Activated CD4-positive, alpha-beta T cell treated with anti-CD3 and anti-CD28 coated beads, Interleukin-2, Interleukin-4, amounts not matched to agents 100 ng/mL and 50 ng/mL, durations not matched to agents 16 hours and 8 hours (primary cell): ENCODE results near the gene ECHDC1.

Source experiments
- DNase-seq: peaks from one replicate; pipeline ENCODE4 v3.0.0-alpha.2; 2020; ENCODE audit warnings: low spot score

The ECHDC1 gene

DNA sequence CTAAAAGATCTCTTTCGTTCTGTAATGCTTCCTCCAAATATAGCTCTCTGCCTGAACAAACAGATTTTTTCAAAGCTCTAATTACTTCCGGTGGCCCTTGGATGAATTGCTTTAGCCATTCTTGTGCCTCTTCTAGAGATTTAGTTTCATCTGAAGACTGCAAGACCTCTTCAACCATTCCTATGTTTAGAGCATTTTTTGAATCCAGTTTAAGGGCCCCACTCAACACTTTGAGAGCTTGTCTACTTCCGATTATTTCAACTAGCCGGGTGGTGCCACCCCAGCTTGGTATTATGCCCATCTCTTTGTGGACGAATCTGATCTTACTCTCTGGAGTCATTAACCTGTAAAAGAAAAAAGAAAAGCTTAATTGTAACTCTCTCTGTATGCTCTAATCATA is 53.5 kb downstream of the ECHDC1 start:
- no peak for DNase-seq

DNA sequence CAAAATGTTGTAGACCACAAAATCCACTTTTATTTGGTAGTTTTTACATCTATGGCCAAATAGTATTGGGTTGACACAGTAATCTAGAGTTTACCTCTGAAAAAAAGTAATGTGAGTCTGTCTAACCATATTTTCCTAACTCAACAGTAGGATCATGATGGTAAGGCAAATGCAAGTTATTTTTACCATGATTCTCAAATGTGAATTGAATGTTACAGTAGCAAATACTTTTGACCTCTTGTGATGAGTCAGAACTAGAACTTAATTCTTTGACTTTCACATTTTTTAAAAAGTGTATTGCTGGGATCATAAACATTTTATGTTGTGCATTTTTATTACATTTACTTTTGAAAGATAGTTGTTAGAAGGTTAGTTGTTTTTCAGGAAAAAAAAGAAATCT is 54.7 kb downstream of the ECHDC1 start:
- DNase-seq: no peak

DNA sequence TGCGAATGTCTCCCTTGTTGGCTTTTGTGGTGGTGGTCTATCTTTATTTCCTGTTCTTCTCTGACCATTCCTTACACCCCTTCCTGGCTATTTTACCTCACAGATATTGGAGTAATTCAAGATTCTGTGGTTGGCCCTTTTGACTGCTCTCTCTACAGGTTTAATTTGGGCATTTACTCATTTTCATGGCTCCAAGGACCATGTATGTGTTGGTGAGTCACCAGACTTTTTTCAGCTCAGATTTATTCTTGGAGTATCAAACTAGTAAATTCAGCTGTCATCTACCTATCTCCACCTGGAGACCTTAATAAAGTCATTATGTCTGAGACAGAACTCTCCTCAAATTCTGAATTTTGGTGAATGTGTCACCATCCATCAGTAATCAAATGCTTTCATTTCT is 61.2 kb downstream of the ECHDC1 start:
- DNase-seq: no peak

DNA sequence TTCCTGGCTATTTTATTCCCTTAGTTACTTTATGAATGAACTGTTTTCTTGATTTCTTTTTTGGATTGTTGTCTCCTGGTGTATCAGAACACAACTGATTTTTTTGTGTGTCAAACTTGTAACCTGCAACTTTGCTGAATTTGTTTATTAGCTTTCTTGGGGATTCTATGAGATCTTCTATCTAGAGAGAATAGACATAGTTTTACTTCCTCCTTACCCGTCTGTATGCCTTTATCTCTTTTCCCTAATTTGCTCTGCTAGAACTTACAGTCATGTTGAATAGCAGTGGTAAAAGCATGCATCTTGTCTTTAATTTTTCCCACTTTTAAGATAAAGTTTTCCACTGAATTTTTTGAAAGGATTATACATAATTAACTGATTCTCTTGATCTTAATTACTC is 63.6 kb downstream of the ECHDC1 start:
- no peak for DNase-seq

DNA sequence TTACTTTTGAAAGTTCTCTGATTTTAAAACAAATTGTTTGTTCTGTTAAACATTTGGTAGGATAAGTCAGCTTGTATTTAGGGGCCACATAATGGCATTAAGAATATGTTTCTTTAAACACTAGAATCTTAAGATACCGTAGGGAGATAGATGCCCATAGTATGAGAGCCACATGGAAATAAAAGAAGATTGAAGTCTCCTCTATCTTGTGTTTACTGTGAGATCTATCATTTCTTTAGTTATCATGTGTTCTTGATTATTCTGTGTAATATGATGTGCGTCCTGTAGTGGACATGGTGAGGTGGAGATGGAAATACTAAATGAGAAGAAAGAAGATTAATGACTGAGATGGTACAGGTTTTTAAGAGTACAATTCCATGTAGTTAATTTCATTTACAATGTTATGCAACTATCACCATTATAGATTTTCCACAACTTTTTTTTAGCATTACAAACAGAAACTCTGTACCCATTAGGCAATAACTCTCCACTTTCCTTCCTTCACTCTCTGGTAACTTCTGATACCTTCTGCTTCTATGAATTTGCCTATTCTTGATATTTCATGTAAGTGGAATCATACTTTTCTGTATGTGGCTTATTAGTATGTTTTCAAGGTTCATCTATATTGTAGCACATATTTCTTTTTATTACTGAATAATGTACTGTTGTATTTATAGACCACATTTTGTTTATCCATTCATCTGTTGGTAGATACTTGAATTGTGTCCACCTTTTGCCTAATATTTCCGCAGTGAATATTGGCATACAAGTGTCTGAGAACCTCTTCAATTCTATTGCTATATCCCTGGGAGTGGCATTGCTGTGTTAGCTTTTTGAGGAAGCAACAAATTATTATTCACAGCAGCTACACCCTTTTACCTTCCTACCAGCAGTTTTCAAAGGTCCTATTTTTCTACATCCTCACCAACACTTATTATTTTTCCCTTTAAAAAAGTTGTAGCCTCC is 65.2 kb downstream of the ECHDC1 start:
- no peak for DNase-seq

DNA sequence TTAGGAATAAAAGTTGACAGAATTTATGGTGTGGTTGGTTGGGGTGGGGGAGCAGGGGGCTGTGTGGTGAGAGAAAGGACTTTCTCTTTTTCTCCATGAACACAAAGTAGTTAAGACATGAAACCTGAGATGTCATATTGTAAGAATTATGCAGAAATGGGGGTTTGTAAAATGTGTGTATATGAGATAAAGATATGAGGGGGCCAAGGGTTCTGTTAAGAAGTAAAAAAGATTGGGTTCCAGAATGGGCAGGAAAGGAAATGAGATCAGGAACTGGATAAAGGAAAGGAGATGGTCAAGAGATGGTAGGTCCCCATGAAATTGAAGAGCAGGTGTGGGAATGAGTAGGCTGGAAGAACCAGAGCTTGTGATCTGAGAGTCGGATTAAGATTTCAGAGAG is 67.1 kb downstream of the ECHDC1 start:
- no peak for DNase-seq

DNA sequence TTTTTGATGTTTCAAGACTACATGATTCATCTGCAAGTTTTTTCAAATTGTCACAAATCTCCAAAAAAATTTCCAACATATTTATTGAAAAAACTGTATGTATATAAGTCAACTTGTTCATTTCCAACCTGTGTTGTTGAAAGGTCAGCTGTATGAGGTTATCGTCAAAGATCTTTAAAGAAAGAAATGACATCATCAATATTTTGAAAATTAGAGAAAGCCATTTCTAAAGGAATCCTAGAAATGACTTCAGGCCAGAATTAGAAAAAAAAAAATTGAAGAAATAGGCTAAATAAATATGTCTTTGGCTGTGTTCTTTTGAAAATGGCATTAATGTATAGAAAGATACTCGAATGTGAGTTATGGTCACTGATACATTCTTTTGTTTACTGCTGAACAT is 69.9 kb downstream of the ECHDC1 start:
- DNase-seq: no peak

DNA sequence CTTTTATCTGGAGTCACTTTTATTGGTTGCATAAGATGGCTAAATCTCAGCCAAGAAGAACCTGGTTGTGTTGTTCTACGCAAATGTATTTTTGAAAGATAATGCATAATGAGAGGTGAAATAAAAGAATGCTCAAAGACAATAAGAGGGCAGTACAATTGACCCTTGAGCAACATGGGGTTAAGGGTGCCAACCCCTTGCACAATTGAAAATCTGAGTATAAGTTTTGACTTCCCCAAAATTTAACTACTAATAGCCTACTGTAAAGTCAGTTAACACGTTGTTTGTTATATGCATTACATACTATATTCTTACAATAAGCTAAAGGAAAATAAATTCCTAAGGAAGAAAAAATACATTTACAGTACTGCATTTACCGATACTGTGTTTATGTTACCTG is 70.8 kb downstream of the ECHDC1 start:
- no peak for DNase-seq

DNA sequence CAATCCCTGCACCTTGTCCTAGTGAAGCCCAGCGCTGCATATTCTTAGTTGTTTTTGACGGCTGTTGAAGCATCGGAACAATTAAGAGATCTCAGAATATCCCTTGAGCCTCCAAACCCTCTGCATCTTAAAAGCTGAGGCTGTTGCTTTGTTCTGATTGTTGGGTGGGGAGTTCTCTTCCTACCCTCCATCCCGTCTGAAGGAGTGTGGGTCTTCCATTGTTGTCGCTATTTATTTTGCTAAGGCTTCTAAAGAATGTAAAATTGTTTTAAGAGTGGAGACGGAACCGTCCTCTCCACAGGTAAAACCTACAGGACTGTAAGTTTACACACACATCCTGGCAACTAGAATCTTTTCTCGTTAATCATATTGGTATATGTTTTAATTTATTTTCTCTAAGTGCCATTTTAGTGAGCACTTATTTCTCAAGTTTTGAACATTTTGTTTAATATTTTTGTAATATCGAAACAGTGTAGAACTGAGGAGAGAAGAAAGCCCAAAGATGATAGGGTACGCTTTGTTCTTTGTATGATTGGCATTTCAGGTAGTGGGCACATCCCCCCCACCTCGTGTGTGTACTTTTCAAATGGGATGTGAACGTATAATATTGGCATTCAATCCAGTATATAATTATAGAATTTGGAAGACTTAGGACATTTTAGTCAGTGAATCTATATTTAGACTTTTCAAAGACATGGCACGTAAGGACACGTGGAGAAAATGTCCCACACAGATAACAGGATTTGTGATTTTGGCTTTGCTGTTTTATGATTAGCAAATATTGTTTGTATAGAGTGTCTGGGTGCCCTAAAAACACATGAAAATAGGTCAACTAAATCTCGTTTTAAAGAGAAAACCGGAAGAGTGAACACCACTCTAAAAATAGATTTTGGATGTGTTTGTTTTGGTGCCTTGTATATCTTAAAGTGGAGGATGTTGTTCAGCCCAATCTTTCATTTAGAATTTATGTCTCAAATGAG is 75.5 kb downstream of the ECHDC1 start:
- DNase-seq: no peak

DNA sequence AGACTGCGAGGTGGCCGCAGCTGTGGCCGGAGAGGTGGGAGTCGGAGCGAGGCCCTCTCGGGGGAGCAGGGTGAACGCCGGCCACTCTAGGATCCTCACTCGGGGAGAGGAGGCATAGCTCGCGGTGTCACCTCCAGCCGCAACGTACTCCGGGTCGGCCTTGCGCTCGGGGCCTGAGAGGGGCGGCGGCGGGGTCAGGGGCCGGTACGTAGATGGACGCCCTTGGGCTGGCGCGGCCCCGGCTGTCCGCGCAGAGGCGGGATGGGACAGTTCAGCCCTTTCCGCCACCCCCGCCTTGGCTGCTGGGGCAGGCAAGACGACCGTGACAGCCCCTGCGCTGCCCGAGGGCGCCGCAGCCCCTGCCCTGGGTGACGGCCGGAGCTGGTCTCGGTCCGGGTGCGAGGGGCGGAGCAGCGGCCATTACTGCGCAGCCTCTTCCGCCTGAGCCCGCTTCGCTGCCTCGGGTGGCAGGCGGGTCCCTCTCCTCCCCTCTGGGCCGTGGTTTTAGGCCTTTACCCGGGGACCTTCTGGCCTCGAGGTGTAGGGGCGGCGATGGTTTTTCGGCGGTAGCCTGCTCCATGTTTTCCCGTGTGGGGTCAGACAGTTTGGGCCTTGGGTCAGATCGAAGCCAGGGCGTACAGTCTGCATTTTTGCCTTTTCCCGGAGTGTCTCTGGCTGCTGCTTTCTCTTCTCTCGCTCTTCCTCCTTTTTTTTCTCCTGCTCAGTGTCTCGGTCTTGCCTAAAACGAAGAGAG is 76.3 kb downstream of the ECHDC1 start:
- DNase-seq: peak; percentile 55

DNA sequence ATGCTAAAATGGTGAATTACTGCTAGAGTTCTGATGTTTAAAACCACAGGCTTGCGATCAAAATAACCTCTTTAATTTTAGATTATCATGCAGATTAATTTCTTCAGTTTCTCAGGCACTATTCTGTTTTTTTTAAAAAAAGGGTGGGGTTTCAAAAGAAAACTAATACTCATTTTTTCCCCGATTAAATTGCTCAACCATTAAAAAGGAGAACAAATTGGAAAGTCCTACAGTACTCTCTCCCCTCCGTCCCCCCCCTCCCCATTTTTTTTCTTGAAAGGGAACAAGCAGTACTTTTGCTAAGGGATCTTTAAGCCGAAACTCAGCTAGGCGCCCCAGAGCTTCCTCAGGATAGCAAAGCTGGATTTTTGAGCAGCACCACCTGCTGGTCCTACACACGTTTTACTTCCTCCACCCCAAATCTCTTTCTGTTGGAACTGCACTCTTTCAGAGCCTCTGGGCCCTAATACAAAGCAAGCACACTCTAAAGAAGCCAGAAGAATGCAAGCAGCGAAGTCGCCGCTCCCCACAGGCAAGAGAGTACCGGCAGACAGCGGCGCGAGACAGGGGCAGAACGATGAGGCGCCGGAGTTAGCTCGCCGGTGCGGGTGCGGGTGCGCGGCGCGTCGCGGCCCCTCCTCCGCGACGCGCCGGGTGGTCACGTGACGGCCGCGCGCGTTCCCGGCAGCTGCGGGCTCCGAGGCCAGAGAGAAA is 77.1 kb downstream of the ECHDC1 start, which contains the start of gene RNF146:
Gene RNF146 (plus strand): TSS at position 687 of the 714 bp plus-strand sequence. CDS start 13,475 bp downstream, outside the sequence.
- DNase-seq: peak; percentile 68

DNA sequence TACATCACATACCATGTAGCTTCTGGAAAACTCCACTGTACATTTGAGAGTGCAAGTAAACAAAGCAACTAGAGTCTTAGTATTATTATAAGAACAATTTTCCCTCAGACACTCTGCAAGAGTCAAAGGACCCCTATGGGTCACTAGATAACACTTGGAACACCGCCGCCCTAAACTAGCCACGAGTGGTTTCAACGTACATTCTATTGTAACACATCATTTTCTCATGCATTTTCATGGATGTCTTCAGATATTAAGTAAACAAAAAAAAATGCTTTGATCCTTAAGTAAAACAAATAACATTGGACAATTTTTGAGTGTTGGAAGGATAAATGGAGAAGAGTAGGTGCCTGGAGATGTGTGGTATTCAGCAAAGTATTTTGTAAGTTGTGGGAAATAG is 79.9 kb downstream of the ECHDC1 start:
- no peak for DNase-seq

DNA sequence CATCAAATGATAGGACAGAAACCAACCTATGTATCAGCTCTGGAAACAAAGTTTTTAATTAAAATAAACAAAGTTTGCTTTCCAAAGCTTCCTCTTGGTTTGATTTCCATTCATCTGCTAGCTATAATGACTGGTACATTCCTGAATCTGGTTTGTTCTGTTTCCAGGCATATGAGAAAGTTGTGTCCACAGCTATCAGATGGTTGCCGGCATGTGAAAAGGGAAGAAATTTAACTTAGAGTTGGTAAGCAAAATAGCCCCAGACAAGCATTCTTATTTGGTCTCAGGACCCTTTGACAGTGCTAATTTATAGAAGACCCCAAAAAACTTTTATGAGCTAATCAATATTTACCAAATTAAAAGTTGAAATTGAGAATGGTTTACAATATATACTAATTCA is 80.5 kb downstream of the ECHDC1 start:
- DNase-seq: no peak

DNA sequence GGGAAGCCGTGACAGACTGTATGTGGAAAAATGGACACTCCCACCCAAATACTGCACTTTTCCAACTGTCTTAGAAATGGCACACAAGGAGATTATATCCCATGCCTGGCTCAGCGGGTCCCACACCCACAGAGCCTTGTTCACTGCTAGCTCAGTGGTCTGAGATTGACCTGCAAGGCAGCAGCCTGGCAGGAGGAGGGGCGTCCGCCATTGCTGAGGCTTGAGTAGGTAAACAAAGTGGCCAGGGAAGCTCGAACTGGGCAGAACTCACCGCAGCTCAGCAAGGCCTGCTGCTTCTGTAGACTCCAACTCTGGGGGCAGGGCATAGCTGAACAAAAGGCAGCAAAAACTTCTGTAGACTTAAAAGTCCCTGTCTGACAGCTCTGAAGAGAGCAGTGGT is 88.1 kb downstream of the ECHDC1 start:
- no peak for DNase-seq

DNA sequence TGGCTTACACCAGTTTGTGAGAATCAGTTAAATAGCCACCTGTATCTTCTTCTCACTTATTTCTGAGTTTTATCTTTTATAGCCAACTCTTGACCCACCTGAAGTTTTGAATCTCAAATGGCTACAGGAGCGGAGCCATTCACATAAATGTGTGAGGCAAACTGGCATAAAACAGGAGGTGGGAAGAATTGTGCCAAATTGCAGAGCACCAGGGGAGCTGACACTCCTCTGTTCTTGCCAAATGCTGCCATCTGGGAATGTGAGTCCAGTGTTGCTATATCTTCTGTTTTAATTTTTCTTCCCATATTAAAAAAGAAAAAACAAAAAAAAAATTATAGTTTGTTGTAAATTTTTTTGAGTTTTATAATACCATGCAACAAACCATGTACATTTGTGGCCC is 93.8 kb downstream of the ECHDC1 start:
- DNase-seq: no peak

DNA sequence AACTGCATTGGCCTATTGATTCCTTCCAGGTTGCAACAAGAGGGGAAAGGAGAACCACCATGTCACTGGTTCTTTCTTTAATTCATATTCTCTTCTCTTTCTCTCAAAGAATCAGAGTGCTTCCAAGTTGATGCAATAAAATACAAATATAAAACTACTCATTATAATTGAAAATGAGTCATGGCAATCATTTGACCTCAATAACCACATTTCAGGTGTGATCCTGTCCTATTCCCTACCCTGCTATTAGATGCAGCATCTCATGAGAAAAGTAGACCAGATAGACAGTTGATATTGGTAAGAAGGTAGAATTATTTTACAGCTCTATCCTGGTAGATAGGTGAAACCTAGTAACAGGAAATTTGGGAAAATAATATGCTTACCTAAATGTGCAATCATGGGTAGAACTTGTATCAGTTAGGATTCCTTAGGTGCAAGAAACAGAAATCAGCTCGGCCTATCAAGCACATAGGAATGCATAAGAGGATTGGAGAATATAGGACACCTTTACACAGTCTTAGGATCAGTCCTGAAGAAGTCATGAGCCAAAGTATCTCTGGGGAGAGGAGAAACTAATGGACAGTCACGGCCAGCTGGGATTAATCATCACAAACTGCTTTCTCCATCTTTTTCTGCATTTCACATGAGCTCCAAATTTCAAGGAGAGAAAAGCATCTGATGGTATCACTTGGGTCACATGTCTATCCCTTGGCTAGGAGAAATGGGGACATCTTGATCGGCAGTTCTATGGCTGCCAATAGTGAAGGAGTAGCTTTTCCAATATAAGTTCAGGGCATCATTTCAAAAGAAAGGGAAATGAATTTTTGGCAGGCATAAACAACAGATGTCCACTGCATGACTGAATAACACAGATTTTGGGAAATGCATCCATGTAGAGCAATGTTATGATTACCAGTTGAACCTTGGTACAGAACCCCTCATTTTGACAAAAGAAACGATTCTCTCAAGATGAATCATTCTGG is 96.0 kb downstream of the ECHDC1 start:
- DNase-seq: no peak

DNA sequence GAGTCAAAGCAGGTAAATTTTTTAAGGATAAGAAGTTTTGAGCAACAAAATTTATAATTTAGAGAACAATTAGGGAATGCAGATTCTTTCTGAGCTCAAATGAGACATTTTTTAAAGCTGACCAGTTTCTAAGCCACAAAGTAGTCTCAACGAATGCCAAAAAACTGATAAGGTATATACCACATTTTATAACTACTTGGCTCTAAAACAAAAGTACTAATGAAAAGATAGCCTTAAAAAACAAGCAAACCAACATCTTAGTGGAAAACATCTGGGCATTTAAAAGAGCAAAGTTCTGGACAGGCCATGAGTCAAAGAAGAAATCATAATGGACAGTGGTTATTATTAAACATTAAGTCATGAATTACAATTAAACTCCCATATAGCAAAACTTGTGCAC is 99.9 kb downstream of the ECHDC1 start:
- no peak for DNase-seq
